ENCODE results near the gene ZBTB7A. TPM values are rescaled to one million over a fixed set of nuclear protein-coding genes. Genes with fewer than 3 reads are reported as not detected.
A peak's percentile ranks its signal among the peaks of the same experiment; 100 is the strongest.

Gene ZBTB7A
- total RNA-seq, 4 donors from 2014 or later: 71.9 to 137 (median 114) TPM

DNA sequence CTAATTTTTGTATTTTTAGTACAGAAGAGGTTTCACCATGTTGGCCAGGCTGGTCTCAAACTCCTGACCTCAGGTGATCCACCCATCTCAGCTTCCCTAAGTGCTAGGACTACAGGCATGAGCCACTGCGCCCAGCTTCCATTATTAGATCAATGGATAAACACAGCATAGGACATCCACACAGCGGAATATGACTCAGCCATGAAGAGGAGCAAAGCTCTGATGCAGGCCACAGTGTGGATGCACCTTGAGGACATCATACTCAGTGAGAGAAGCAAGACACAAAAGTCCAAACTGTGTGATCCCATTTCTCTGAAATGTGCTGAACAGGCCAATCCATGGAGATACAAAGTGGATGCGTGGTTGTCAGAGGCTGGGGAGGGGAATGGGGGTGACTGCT lies 4.9 kb upstream of the ZBTB7A start:
- no peaks in the 10 kb centered on the region for H3K36me3 ChIP-seq
- H3K27ac ChIP-seq (replicated peaks in 1 of 4): no peak overlapping the region
- H3K9me3 ChIP-seq: no peaks in the 10 kb centered on the region
- no peak overlapping the region for H3K4me3 ChIP-seq
- no peak for DNase-seq (ENCODE audit: extremely low spot score)
- intact Hi-C loops (cut with DNase I): no loop called here
- H3K4me1 ChIP-seq: peaks cover 4 to 19% (median 17%) of the 10 kb centered on the region in 4 donors
- TF ChIP-seq POLR2A (IDR thresholded peaks at IDR 0.05; ENCODE audit: low read depth) (no peak), POLR2AphosphoS5 (IDR thresholded peaks at IDR 0.05) (no peak), EP300 (IDR thresholded peaks at IDR 0.05) (no peak)
- TF ChIP-seq, protein P1, sequence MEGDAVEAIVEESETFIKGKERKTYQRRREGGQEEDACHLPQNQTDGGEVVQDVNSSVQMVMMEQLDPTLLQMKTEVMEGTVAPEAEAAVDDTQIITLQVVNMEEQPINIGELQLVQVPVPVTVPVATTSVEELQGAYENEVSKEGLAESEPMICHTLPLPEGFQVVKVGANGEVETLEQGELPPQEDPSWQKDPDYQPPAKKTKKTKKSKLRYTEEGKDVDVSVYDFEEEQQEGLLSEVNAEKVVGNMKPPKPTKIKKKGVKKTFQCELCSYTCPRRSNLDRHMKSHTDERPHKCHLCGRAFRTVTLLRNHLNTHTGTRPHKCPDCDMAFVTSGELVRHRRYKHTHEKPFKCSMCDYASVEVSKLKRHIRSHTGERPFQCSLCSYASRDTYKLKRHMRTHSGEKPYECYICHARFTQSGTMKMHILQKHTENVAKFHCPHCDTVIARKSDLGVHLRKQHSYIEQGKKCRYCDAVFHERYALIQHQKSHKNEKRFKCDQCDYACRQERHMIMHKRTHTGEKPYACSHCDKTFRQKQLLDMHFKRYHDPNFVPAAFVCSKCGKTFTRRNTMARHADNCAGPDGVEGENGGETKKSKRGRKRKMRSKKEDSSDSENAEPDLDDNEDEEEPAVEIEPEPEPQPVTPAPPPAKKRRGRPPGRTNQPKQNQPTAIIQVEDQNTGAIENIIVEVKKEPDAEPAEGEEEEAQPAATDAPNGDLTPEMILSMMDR (IDR thresholded peaks at IDR 0.05): no peak
- no peaks in the 10 kb centered on the region for H3K27me3 ChIP-seq
- 96% methylated on average over 3 of the region's 3 CpGs for WGBS

DNA sequence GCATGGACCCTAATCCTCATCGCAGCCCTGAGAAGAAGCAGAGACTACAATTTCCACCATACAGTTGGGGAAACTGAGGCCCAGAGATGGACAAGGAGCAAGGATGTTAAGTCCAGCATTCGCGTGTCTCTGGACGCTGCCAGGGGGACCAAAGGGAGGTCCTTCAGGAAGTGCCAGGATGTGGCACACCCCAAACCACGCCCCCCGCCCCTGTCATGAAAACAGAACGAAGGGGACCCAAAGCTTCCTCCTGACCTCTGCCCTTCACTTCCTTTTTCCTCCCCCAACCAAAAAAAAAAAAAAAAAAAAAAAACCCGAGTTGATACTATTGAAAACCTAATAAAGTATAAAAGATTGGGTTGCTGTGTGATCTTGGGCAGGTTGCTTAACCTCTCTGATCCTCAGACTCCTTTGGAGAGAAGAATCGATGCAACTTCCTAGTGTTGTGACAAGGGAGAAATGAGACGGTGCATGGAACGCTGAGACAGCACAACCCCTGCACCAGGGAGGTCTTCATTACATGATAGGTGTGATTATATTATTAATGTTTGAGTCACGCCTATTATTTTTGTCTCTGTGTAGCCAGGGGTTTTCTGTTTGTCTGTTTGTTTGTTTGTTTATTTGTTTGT lies 2.7 kb upstream of the ZBTB7A start:
- H3K4me3 ChIP-seq: no peak overlapping the region
- no peaks in the 10 kb centered on the region for H3K36me3 ChIP-seq
- TF ChIP-seq POLR2A (IDR thresholded peaks at IDR 0.05; ENCODE audit: low read depth) (no peak), POLR2AphosphoS5 (IDR thresholded peaks at IDR 0.05) (no peak), EP300 (IDR thresholded peaks at IDR 0.05) (no peak)
- TF ChIP-seq, protein P1 (IDR thresholded peaks at IDR 0.05): no peak
- no peaks in the 10 kb centered on the region for H3K9me3 ChIP-seq
- DNase-seq (ENCODE audit: extremely low spot score): no peak
- no peaks in the 10 kb centered on the region for H3K27me3 ChIP-seq
- 72% methylated on average over 12 of the region's 12 CpGs for WGBS
- H3K27ac ChIP-seq (replicated peaks in 1 of 4): no peak overlapping the region
- intact Hi-C loops (cut with DNase I): loop anchor here (5.0 kb wide), 1 partner anchor 53 kb away; the partner anchor contains the start of gene MAP2K2
- H3K4me1 ChIP-seq: peaks cover 4 to 19% (median 19%) of the 10 kb centered on the region in 4 donors

DNA sequence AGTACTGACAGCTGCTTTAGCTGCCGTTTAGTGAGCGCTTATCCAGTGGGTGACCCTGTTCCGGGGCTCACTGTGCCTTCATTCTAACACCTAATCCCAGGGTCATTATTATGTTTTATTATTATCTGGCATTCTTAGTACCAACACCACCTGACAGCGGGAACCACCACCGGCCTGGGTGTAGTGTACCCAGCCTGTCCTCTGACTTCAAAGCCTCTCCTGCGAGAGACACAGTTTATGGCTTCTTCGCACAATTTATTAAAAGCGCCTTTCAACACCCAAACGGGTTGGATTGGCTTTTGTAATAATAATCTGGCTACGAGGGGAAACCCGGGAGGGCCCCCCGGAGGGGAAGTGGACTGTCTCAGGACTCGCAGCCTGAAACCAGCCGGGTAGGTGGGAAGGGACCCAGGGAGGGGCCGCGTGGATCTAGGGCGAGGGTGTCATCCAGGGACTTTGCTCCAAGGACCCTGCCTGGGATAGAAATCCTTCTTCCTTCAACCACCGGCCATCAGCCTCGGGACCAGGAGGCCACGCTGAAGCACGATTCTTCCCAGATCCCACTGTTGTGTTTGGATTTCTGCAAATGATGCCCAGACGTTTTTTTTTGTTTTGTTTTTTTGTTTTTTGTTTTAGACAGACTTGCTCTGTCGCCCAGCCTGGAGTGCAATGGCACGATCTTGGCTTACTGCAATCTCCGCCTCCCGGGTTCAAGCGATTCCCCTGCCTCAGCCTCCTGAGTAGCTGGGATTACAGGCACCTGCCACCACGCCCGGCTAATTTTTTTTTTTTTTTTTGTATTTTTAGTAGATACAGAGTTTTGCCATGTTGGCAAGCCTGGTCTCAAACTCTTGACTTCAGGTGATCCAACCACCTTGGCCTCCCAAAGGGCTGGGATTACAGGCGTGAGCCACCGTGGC lies 1.6 kb upstream of the ZBTB7A start:
- no peak for DNase-seq (ENCODE audit: extremely low spot score)
- Histone ChIP-seq H3K4me3 (peak overlapping the region; percentile 90 to 100 (median 100)), H3K36me3 (peaks cover 0 to 3% (median 1%) of the 10 kb centered on the region in 4 donors), H3K9me3 (no peaks in the 10 kb centered on the region), H3K27me3 (no peaks in the 10 kb centered on the region), H3K27ac (replicated peaks in 1 of 4) (peak overlapping the region; percentile 98 to 99 (median 99)), H3K4me1 (peaks cover 7 to 30% (median 28%) of the 10 kb centered on the region in 4 donors)
- WGBS: 42% methylated on average over 30 of the region's 31 CpGs
- TF ChIP-seq, protein P1 (IDR thresholded peaks at IDR 0.05): no peak
- TF ChIP-seq POLR2AphosphoS5 (IDR thresholded peaks at IDR 0.05) (no peak), POLR2A (IDR thresholded peaks at IDR 0.05; ENCODE audit: low read depth) (no peak), EP300 (IDR thresholded peaks at IDR 0.05) (no peak)
- intact Hi-C loops (cut with DNase I): loop anchor here (5.0 kb wide), 1 partner anchor 54 kb away; the partner anchor contains the start of gene MAP2K2

DNA sequence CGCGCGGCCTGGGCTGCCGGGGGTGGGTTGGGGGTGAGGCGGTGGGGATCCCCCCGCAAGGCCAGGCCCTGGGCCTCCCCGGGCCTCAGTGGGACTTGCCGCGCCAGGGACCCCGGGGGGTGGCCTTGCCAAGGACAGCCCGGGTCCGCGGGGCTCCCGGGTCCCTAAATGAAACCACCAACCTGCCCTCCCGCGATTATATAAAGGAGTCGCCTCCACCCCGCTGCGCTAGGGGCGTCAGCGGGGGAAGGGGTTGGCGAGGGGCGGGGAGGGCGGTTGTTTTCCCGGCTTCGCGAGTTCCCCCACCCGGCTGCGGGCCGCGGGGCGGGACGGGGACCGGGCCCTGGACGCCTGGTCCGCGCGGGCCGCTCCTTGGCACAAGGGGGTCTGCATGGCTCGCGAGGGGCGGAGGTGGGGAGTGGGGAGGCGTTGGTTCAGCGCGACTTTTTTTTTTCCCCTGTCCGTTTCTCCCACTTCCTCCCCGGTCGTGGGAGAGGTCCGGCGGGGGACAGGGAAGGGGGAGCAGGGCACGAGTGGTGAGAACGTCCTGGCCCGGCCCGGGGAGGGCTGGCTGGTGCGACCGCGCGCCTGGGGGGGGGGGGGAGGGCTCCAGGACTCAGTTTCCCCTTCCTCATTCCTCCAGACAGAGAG lies 822 bp upstream of the ZBTB7A start:
- H3K9me3 ChIP-seq: no peaks in the 10 kb centered on the region
- H3K27me3 ChIP-seq: no peaks in the 10 kb centered on the region
- WGBS: 0% methylated on average over 16 of the region's 58 CpGs
- no peak for DNase-seq (ENCODE audit: extremely low spot score)
- H3K4me1 ChIP-seq: peaks cover 15 to 38% (median 36%) of the 10 kb centered on the region in 4 donors
- H3K36me3 ChIP-seq: peaks cover 0 to 9% (median 8%) of the 10 kb centered on the region in 4 donors
- H3K4me3 ChIP-seq: peak overlapping the region; percentile 90 to 100 (median 100)
- peak overlapping the region; percentile 98 to 99 (median 99) for H3K27ac ChIP-seq (replicated peaks in 1 of 4)
- TF ChIP-seq EP300 (IDR thresholded peaks at IDR 0.05) (no peak), POLR2AphosphoS5 (IDR thresholded peaks at IDR 0.05) (peak; percentile 12 to 28)
- TF ChIP-seq, protein P1 (IDR thresholded peaks at IDR 0.05): peak in 1 of 3 experiments; percentile 5
- intact Hi-C loops (cut with DNase I): loop anchor here (5.0 kb wide), 1 partner anchor 55 kb away; the partner anchor contains the start of gene MAP2K2

All from esophagus muscularis mucosa (tissue), 4 donors.